Osteoblast (primary cell): ENCODE measurements around the gene PARVA. TPM values are rescaled to one million over a fixed set of nuclear protein-coding genes. Genes with fewer than 3 reads are reported as not detected.

ENCODE experiments used
- DNase-seq: peaks from one replicate; pipeline ENCODE4 v3.0.0; 2011; ENCODE audit warnings: low spot score, mixed read lengths; ENCODE audit not compliant: insufficient read length; ENCODE audit errors: missing footprints
- H2AFZ ChIP-seq: 2 replicates; pipeline ENCODE4 v1.6.0; 2011; ENCODE audit warnings: mild to moderate bottlenecking, low read length
- H3K27ac ChIP-seq: 2 replicates; pipeline ENCODE4 v1.5.1; 2011; ENCODE audit warnings: mild to moderate bottlenecking, low read depth, low read length, moderate library complexity
- H3K27me3 ChIP-seq: 2 replicates; pipeline ENCODE4 v1.6.0; 2012; ENCODE audit warnings: mild to moderate bottlenecking, control low read depth, inconsistent platforms, low read length, moderate library complexity; ENCODE audit not compliant: insufficient read depth
- H3K36me3 ChIP-seq: 2 replicates; pipeline ENCODE4 v1.5.1; 2011; ENCODE audit warnings: mild to moderate bottlenecking, low read length, control low read depth, moderate library complexity; ENCODE audit not compliant: insufficient read depth
- H3K4me1 ChIP-seq: 2 replicates; pipeline ENCODE4 v1.5.1; 2011; ENCODE audit warnings: mild to moderate bottlenecking, low read length, control low read depth, moderate library complexity; ENCODE audit not compliant: insufficient read depth
- H3K4me2 ChIP-seq: 2 replicates; pipeline ENCODE4 v1.6.0; 2011; ENCODE audit warnings: mild to moderate bottlenecking, low read length; ENCODE audit not compliant: insufficient read depth
- H3K4me3 ChIP-seq: fragments of 200-600 bp; sonication (generic); 3 replicates; pipeline ENCODE4 v1.5.1; 2012; ENCODE audit warnings: mild to moderate bottlenecking, low read length, inconsistent platforms; ENCODE audit not compliant: insufficient read depth
- H3K79me2 ChIP-seq: 2 replicates; pipeline ENCODE4 v1.6.0; 2012; ENCODE audit warnings: mild to moderate bottlenecking, low read length, control low read depth, inconsistent platforms; ENCODE audit not compliant: insufficient read depth
- H3K9me3 ChIP-seq: 2 replicates; pipeline ENCODE4 v1.5.1; 2011; ENCODE audit warnings: low read depth, low read length, control low read depth
- H4K20me1 ChIP-seq: 2 replicates; pipeline ENCODE4 v1.6.0; 2012; ENCODE audit warnings: mild to moderate bottlenecking, low read length, control low read depth; ENCODE audit not compliant: insufficient read depth
- CTCF ChIP-seq: IDR thresholded peaks from 2 replicates; pipeline ENCODE4 v1.5.1; 2011; ENCODE audit warnings: mild to moderate bottlenecking, low read depth, low read length, moderate library complexity; ENCODE audit errors: extremely low read depth
- total RNA-seq: library from RNA; depleted of rRNA; stranded (reverse); fragments of >200 nt; gene quantifications from 2 replicates; pipeline ENCODE4 v1.2.3, GENCODE V29; 2012

PARVA gene
- total RNA-seq, 1 donor = 74.9 TPM

- Histone ChIP-seq H3K27me3 (no peaks in the 10 kb centered on the region), H3K79me2 (peaks cover 94% of the 10 kb centered on the region), H3K36me3 (peaks cover 7% of the 10 kb centered on the region), H3K4me2 (no peak overlapping the region), H2AFZ (no peak overlapping the region), H3K4me1 (peaks cover 47% of the 10 kb centered on the region), H3K27ac (peak overlapping the region; percentile 62), H3K4me3 (no peak overlapping the region), H4K20me1 (peaks cover 54% of the 10 kb centered on the region), H3K9me3 (no peaks in the 10 kb centered on the region)
- no peak for DNase-seq
- no peak for TF ChIP-seq CTCF
Observed at GRCh38 chr11:12402025-12402424, 24.7 kb downstream of the PARVA start.

GRCh38 chr11:12402691-12403120 lies 25.3 kb downstream of the PARVA start:
- peaks cover 55% of the 10 kb centered on the region for H4K20me1 ChIP-seq
- H3K79me2 ChIP-seq = peaks cover 95% of the 10 kb centered on the region

GRCh38 chr11:12403122-12403996 lies 26.0 kb downstream of the PARVA start:
- Histone ChIP-seq H3K27me3 (no peaks in the 10 kb centered on the region), H3K4me1 (peaks cover 43% of the 10 kb centered on the region), H3K4me3 (no peak overlapping the region), H3K27ac (peak overlapping the region; percentile 62), H4K20me1 (peaks cover 59% of the 10 kb centered on the region), H3K9me3 (no peaks in the 10 kb centered on the region), H3K36me3 (peaks cover 7% of the 10 kb centered on the region), H3K4me2 (peak overlapping the region; percentile 50), H2AFZ (no peak overlapping the region), H3K79me2 (peaks cover 95% of the 10 kb centered on the region)
- TF ChIP-seq CTCF = no peak
- DNase-seq = no peak

More at GRCh38 chr11:12402691-12403120, 25.3 kb downstream of the PARVA start:
- Histone ChIP-seq H3K9me3 (no peaks in the 10 kb centered on the region), H3K4me2 (peak overlapping the region; percentile 50), H3K4me3 (no peak overlapping the region), H3K36me3 (peaks cover 7% of the 10 kb centered on the region), H2AFZ (no peak overlapping the region), H3K27ac (peak overlapping the region; percentile 62), H3K27me3 (no peaks in the 10 kb centered on the region), H3K4me1 (peaks cover 43% of the 10 kb centered on the region)
- no peak for TF ChIP-seq CTCF
- no peak for DNase-seq

GRCh38 chr11:12403997-12404350 lies 26.6 kb downstream of the PARVA start:
- TF ChIP-seq CTCF = no peak
- Histone ChIP-seq H3K27me3 (no peaks in the 10 kb centered on the region), H4K20me1 (peaks cover 54% of the 10 kb centered on the region), H3K4me1 (peaks cover 47% of the 10 kb centered on the region), H2AFZ (no peak overlapping the region), H3K4me3 (no peak overlapping the region), H3K79me2 (peaks cover 95% of the 10 kb centered on the region), H3K36me3 (peaks cover 3% of the 10 kb centered on the region), H3K4me2 (peak overlapping the region; percentile 50), H3K27ac (peak overlapping the region; percentile 62), H3K9me3 (no peaks in the 10 kb centered on the region)
- DNase-seq = no peak
